Body of pancreas (tissue), 4 donors: ENCODE data around the gene CD44. TPM values are rescaled to one million over a fixed set of nuclear protein-coding genes. Genes with fewer than 3 reads are reported as not detected.
A peak's percentile ranks its signal among the peaks of the same experiment; 100 is the strongest.

ENCODE experiments used
- ATAC-seq: fragments of 150-250 bp; one replicate; pipeline ENCODE4 v1.9.1; 2016
- DNase-seq, 4 donors: peaks; one replicate each; pipeline ENCODE4 v3.0.0-alpha.2; 2019
- H3K27ac ChIP-seq, 4 donors: fragments of 200-600 bp; sonication (generic); 1 replicate in 3 of 4; 2 replicates in 1 of 4; pipeline versions ENCODE4 v1.5.1 to v1.6.1; 2016 to 2019; ENCODE audit warnings: mild to moderate bottlenecking in 1 of 4, mixed read lengths in 1 of 4, moderate library complexity in 1 of 4
- H3K27me3 ChIP-seq, 2 donors: fragments of 200-600 bp; sonication (generic); one replicate each; pipeline ENCODE4 v1.6.0; 2016; ENCODE audit warnings: mild to moderate bottlenecking in 1 of 2
- H3K36me3 ChIP-seq, 2 donors: fragments of 200-600 bp; sonication (generic); replicated peaks in 1 of 2; 2 replicates each; pipeline ENCODE4 v1.5.1; 2016; ENCODE audit warnings: low read depth in 2 of 2; ENCODE audit not compliant: insufficient read depth in 1 of 2
- H3K4me1 ChIP-seq: fragments of 200-600 bp; sonication (generic); one replicate; pipeline ENCODE4 v1.6.0; 2016
- H3K4me3 ChIP-seq, 2 donors: fragments of 200-600 bp; sonication (generic); 1 replicate in 1 of 2; 2 replicates in 1 of 2; pipeline ENCODE4 v1.5.1; 2016 to 2019
- H3K9me3 ChIP-seq, 3 donors: fragments of 200-600 bp; sonication (generic); 1 replicate in 2 of 3; 2 replicates in 1 of 3; pipeline ENCODE4 v1.5.1; 2016
- CTCF ChIP-seq, 7 experiments: fragments of 450-650 bp in 4 of 7; fragments of 200-600 bp in 3 of 7; sonication (generic) in 3 of 7; IDR thresholded peaks; one replicate each; pipeline ENCODE4 v1.5.1; 2016 to 2019; ENCODE audit warnings: antibody characterized with exemption in 7 of 7
- POLR2A ChIP-seq, 3 donors: fragments of 450-650 bp; IDR thresholded peaks; one replicate each; pipeline ENCODE4 v1.6.1; 2016; ENCODE audit warnings: antibody characterized with exemption in 3 of 3, mild to moderate bottlenecking in 2 of 3
- WGBS, 2 donors: methylation state at CpG; one replicate each; pipeline ENCODE4 v1.1.5; 2017; 5-methylcytosine and 5-hydroxymethylcytosine counted together
- intact Hi-C: fragments of 100-400 bp; cut with DNase I; formaldehyde crosslinking; loops from one replicate; pipeline ENCODE4 v1.15.1; 2023
- total RNA-seq, 2 donors: library from RNA; depleted of rRNA; stranded (reverse); fragments of >200 nt; gene quantifications; one replicate each; pipeline ENCODE4 v1.1.0, GENCODE V29; 2016

CD44 gene
- total RNA-seq, 2 donors from 2014 or later: 266 to 433 TPM

- WGBS, 2 donors: 71 to 87% methylated on average over 1 to 3 of the region's 3 CpGs
These were observed 108.5 kb downstream of the CD44 start for GRCh38 chr11:35247428-35247827.

DNA sequence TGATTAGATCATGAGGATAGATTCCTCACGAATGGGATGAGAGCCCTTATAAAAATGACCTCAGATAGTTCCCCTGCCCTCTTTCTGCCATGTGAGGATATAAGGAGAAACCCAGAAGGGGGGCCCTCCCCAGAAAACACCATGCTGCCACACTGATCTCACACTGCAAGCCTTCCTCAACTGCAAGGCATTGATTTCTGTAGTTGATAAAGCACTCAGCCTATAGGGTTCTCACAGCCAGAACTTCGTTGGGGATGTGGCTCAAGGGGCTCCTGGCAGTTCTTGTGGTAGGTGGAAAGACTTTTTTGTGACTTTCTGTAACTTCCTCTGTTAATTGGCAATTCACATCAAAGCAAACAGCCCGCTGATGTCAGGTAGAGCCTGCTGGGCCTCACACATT is 108.9 kb downstream of the CD44 start:
- H3K4me1 ChIP-seq: peaks cover 25% of the 10 kb centered on the region
- intact Hi-C loops: no loop called here
- no peak for TF ChIP-seq POLR2A (IDR thresholded peaks at IDR 0.05)
- no peak for TF ChIP-seq CTCF (IDR thresholded peaks at IDR 0.05)

More at GRCh38 chr11:35247428-35247827, 108.5 kb downstream of the CD44 start:
- TF ChIP-seq CTCF (IDR thresholded peaks at IDR 0.05) (no peak), POLR2A (IDR thresholded peaks at IDR 0.05) (no peak)
- H3K27me3 ChIP-seq: no peaks in the 10 kb centered on the region
- intact Hi-C loops: no loop called here
- H3K4me1 ChIP-seq: peaks cover 26% of the 10 kb centered on the region
- DNase-seq (peak in 1 of 4 donors; percentile 36), ATAC-seq (no peak)
- H3K9me3 ChIP-seq: no peaks in the 10 kb centered on the region
- no peaks in the 10 kb centered on the region for H3K36me3 ChIP-seq
- no peak overlapping the region for H3K27ac ChIP-seq
- no peak overlapping the region for H3K4me3 ChIP-seq

DNA sequence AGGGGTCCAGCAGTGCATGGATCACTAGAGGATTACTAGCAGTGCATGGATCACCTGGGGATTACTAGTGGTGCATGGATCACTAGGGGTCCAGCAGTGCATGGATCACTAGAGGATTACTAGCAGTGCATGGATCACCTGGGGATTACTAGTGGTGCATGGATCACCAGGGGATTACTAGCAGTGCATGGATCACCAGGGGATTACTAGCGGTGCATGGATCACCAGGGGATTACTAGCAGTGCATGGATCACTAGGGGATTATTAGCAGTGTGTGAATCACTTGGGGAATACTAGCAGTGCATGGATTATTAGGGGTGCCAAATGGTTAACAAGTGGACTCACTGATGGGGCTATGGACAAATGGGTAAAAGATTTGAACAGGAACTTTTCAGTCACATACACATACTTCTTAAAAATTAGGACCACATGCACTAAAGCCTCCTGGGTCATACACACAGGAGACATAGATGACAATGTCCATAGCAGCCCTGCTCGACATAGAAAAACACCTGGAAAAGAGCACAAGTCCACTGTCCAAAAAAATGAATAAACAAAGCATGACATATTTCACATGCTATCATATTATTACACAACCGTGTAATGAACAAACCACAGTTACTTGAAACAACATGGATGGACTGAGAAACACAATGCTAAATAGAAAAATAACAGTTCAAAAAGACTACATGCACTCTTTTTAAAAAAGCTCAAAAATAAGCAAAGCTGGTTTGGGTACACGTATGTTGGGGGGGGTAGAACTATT is 109.8 kb downstream of the CD44 start:
- 40 to 50% methylated on average over 4 of the region's 4 CpGs for WGBS, 2 donors
- TF ChIP-seq POLR2A (IDR thresholded peaks at IDR 0.05) (no peak), CTCF (IDR thresholded peaks at IDR 0.05) (no peak)
- Histone ChIP-seq H3K9me3 (no peaks in the 10 kb centered on the region), H3K27ac (no peak overlapping the region), H3K4me1 (peaks cover 17% of the 10 kb centered on the region), H3K36me3 (no peaks in the 10 kb centered on the region), H3K4me3 (no peak overlapping the region), H3K27me3 (no peaks in the 10 kb centered on the region)
- DNase-seq: no peak
- intact Hi-C loops: no loop called here
- peak; percentile 69 for ATAC-seq

More for the DNA sequence above, 108.9 kb downstream of the CD44 start:
- Histone ChIP-seq H3K4me3 (no peak overlapping the region), H3K27me3 (no peaks in the 10 kb centered on the region), H3K36me3 (no peaks in the 10 kb centered on the region), H3K9me3 (no peaks in the 10 kb centered on the region), H3K27ac (no peak overlapping the region)
- DNase-seq (no peak), ATAC-seq (no peak)
- WGBS, 2 donors: 83 to 85% methylated on average over 3 of the region's 3 CpGs

DNA sequence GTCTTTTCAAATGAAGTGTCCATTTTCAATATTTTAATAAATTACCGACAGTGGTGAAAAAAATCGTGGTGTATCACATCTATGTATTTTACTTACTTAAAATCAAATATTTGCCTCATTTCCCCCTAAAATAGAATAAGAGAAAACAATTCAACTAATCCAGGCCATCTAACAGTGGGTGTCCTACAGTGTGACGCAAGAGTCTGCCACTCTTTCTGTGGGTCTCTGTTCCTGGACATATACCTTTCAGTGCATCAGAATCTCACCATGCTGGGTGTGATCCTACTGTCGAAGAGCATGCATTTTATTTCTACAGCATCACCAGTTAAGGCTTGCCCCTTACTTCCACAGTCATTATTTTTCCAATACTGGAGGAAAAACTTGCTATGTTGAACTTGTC is 111.2 kb downstream of the CD44 start:
- Histone ChIP-seq H3K4me1 (peaks cover 9% of the 10 kb centered on the region), H3K4me3 (no peak overlapping the region), H3K27ac (no peak overlapping the region), H3K36me3 (no peaks in the 10 kb centered on the region), H3K9me3 (no peaks in the 10 kb centered on the region), H3K27me3 (no peaks in the 10 kb centered on the region)
- WGBS, 2 donors: 89 to 90% methylated on average over 4 of the region's 4 CpGs
- no peak for ATAC-seq
- intact Hi-C loops: no loop called here
- TF ChIP-seq POLR2A (IDR thresholded peaks at IDR 0.05): no peak
- TF ChIP-seq CTCF (IDR thresholded peaks at IDR 0.05): no peak
- no peak for DNase-seq

- no peaks in the 10 kb centered on the region for H3K36me3 ChIP-seq
- H3K4me1 ChIP-seq: peaks cover 9% of the 10 kb centered on the region
- H3K4me3 ChIP-seq: no peak overlapping the region
- no peaks in the 10 kb centered on the region for H3K9me3 ChIP-seq
- no peaks in the 10 kb centered on the region for H3K27me3 ChIP-seq
- TF ChIP-seq CTCF (IDR thresholded peaks at IDR 0.05): no peak
- TF ChIP-seq POLR2A (IDR thresholded peaks at IDR 0.05): no peak
- ATAC-seq (no peak), DNase-seq (no peak)
- intact Hi-C loops: no loop called here
- no peak overlapping the region for H3K27ac ChIP-seq
These were observed 111.7 kb downstream of the CD44 start for GRCh38 chr11:35250621-35251020.
